ENCODE measurements around the gene ZNF831.

The ZNF831 gene

DNA sequence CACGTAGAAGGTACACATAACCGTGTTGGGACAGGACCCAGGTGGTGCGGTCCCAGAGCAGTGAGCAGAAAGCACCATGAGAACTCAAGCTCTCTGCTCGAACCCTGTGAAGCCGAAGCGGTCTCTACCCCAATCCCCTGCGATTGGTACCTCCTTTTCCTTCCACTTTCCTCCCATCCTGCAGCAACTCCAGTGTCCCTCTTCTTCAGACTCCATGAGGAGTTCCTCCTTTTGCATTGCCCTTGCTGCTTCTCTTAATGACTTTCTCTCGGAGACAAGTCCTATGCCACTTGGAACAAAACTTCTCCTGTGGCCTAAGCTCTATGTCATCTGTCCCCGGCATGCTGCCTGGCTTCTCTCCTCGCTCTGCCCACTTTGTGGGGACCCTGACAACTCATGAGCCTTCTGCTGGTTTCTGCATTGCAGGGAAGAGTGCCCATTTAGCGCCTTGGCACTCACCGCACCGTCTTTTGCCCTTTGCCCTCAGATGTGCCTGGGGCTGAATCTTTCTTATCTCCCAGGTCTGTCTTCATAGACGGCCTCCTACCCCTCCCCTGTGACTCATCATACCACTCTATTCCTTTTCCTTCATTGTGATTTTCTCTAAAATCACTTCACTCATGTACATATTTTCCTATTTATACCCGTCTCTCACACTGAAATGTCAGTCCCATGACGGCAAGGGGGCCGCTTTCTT is 9.2 kb upstream of the ZNF831 start:
- DNase-seq (ENCODE audit: low read depth in 2 of 3, low spot score in 1 of 3) = no peak

DNA sequence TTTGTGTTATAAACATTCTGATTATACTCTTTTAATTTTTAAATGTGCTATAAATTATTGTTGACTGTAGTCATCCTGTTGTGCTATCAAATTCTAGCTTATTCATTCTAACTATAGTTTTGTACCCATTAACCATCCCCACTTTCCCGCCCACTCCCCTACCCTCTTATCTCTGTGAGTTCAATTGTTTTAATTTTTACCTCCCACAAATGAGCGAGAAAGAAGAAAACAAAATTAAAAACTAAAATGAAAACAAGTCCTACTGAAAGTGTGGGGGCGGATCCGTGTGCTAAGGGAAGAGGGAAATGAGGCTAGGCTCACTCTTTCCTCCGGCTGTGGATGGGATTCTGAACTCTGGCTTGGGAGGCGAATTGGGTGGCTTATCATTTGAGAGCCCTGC is 6.6 kb upstream of the ZNF831 start:
- no peak for DNase-seq (ENCODE audit: low read depth in 2 of 3, low spot score in 1 of 3)

DNA sequence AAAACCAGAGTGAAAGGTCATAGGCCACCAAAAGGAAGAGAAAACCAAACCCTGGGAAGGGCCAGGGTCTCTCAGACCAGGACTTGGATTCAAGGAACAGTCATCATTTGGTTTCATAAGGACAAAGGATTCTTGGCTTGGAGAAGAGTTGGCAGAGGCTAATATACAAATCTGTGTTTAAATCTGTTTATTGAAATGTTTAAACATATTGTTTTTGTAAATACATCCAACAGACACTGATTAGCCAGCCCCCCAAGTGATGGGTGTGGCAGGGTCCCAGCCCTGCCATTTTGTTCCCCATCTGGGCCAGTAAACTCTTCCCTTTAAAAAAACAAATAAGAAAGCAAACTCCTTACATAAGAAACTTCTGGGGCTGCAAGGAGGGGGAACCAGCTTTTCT is 6.1 kb upstream of the ZNF831 start:
- no peak for DNase-seq (ENCODE audit: low read depth in 2 of 3, low spot score in 1 of 3)

DNA sequence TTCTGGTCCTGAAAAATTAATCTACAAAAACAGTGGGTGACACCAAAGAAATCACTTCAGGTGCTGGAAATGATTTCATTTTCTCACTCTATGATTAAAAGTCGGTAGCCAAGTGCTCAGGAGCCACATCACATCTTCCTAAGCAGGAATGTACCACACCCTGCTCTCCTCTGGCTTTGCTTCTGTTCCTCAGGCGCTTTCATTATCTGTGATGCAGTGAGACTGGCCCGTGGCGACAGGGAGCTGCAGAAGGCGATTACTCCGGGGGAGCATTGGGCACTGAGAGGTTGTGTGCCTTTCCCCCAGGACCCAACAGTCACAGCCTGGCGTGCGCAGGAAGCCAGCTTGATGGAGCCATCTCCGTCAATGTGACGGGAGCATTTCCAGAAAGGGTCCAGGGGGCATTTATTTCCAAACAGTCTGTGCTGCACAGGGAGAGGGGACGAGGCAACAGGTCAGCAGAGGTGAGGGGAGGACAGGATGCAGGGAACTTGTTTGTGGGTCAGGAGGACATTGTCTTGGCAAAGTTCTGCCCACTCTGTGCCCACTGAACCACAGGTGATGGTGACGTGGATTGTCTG is 5.6 kb upstream of the ZNF831 start:
- no peak for DNase-seq (ENCODE audit: low read depth in 2 of 3, low spot score in 1 of 3)

DNA sequence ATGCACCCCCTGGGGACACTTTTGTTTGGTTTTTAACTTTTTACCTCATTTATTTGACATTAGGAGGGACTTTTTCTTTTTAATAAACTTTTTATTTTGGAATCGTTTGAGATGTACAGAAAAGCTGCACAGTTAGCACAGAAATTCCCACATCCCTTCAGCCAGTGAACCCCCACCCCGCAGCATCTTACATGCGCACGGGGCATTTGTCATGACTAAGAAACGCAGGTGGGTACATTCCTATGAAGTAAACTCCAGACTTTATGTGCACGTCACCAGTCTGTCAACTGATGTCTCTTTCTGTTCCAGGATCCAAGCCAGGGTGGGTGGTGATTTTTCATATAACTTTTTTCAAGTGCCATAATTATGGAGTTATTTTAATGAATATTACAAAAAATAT is 4.9 kb upstream of the ZNF831 start:
- no peak for DNase-seq (ENCODE audit: low read depth in 2 of 3, low spot score in 1 of 3)

DNA sequence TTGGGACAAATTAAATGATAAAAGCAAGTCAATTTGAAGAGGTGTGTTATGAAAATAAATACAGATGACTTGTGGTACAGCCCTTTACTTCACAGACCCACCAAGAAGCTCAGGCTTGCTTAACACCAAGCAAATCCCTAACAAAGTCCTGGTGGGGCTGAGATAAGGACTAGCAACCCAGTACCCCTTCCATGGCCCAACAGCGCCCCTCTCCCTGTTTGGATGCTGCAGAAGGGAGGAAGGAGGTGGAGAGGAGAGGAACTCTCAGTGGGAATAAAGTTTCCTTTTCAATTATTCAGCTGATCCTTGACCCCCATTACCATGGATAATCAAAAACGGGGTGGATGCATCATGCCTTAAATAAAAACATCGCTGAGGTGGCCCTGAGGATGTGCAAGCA is 4.5 kb upstream of the ZNF831 start:
- DNase-seq (ENCODE audit: low read depth in 2 of 3, low spot score in 1 of 3) = no peak

DNA sequence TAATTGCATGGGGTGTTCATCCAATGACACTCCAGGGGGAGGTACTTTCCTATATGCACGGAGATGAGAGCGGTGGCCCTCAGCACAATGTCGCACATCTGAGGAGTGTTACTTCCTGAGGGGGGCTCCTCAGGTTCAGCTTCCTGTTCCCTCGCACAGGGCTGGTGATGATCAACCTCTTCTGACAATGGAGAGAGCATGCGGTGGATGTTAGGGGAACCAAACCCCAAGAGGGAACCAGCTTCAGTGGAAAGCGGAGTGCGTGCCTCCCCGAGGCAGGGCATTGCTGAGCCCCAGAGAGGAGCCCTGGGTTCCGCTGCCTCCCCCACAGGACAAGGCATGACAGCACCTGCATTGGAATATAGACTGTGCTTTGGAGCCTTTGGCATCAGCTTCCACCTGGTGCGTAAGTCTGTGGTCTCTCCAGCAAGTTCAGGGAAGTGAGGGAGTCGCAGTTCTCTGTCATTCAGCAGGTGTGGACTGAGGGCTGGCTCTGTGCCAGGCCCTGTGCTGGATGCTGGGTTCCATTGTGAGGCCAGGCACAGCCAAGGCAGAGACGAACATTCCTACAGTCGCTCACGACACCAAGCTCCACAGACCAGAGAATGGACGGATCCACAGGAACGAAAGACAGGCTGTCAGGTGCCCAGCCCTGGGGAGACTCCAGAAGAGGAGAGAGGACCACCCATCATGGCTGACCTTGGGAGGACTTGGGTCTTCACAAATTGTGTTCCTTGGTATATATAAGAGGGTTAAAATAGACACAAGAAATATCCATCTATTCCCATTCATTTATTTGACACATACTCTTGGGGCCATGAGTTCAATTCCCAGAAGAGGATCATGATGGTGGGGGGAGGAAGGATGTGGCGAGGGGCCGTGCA is 3.9 kb upstream of the ZNF831 start:
- peak in 1 of 3 donors; percentile 36 for DNase-seq (ENCODE audit: low read depth in 2 of 3, low spot score in 1 of 3)

DNA sequence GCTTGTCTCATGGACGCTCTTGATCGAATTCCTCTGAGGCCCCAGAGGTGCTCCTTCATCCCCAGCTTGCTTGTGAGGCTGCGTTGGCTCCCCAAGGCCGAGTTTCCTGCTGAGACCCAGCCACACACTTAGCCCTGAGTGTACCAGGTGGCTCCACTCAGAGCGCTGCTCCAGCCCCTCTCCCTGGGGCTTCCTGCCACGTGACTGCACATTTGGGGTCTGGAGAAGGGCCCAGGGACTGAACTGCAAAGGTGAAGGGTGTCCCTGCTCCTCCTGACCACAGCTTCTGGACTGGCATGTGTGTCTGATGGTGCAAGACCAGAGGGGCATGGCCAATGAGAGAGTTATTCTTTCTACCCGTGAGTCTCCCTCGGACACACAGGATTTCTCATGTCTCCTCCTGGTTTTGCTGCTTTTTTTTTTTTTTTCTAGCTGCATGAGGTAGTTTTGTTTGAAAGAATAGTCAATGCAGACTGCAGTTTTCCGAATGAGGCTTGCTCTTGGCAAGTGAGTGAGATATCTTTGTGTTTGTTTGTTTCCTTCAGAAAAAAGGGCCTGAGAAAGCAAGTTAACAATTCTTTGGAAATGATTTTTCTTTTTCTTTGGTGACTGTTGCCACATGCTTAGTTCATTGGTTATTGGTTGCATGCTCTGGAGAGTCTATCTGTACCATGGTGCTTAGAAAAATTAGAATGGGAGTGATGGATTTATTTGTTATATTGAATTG is 3.1 kb upstream of the ZNF831 start:
- no peak for DNase-seq (ENCODE audit: low read depth in 2 of 3, low spot score in 1 of 3)

DNA sequence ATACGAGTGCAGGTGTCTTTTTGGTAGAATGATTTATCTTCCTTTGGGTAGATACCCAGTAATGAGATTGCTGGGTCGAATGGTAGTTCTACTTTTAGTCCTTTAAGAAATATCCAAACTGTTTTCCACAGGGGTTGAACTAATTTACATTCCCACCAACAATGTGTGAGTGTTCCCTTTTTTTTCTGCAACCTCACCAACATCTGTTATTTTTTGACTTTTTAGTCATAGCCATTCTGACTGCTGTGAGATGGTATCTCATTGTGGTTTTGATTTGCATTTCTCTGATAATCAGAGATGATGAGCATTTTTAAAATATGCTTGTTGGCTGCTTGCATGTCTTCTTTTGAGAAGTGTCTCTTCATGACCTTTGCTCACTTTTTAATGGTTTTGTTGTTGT is 1.9 kb upstream of the ZNF831 start:
- no peak for DNase-seq (ENCODE audit: low read depth in 2 of 3, low spot score in 1 of 3)

DNA sequence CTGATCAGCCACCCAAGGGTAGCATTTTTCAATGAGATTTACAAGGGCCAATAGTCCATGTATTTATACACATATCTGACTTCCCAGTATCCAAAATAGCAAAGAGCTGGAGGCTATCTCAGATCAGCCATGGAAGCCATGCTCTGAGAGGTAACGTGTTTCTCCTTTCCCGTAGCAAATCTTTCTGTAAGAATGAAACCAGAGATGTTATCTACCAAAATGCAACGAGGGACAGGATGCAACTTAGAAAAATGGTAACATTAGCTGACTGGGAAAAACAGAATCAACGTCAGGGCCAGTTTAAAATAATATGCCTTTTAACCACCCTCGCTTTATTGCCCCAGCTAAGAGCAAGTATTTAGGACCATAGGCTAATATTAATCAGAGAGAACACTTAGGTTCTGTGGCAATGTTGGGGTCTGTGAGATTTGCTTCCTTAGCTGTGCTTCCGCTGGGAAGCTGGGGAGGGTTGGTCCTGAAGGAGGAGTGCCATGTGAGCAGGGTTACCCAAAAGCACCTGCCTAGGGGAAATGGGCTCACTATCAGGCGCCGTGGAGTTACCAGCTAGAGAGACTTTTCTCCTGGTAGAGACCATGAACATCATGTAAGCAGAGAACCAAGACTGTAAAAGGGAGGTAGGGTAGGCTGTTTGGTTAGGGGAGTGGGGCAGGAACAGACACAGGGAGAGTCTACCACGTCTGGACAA is 1.2 kb downstream of the ZNF831 start:
- DNase-seq (ENCODE audit: low read depth in 2 of 3, low spot score in 1 of 3) = no peak

DNA sequence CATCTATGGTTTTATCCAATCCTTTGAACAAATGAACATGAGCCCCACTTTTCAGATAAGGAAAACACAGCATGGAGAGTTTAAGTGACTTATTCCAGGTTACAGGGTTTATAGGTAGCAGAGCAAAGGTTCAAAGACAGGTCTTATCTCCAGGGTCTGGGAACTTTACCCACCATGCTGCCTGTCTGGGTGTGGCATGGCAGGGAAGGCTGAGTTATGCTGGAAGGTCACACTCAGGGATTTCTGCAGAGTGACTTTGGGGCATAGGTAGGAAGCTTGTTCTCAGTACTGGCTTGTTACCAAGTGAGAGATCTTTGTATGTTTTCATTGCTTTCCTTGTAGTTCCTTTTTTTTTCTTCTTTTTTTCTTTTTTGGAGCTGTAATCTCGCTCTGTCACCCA is 1.8 kb downstream of the ZNF831 start:
- DNase-seq (ENCODE audit: low read depth in 2 of 3, low spot score in 1 of 3) = no peak

DNA sequence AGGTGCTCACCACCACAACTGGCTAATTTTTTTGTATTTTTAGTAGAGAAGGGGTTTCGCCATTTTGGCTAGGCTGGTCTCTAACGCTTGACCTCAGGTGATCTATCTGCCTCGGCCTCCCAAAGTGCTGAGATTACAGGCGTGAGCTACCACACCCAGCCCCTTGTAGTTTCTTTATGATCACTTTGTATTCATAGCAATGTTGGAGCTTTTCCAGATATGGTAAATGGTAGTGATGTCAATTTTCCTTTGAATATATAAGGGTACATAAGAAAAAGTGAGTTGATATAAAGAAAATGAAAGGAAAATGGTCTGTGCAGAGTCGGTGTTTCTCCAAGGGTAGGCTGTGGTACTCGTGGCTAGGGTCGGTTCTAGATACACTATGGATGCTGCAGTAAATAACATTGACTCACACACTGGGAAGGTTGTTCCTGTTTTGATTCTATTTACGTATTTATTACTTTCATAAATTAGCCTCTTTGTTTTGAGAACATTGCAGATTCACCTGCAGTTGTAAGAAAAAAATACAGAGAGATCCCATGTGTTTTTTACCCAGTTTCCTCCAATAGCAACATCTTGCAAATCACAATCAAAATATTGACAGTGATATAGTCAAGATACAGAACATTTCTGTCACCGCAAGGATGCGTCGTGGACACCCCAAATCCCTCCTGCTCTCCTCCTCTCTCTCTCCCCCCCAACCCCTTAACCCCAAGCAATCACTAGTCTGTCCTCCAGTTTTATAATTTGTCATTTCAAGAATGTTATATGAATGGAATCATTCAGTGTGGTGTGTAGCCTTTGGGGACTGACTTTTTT is 2.5 kb downstream of the ZNF831 start:
- no peak for DNase-seq (ENCODE audit: low read depth in 2 of 3, low spot score in 1 of 3)

DNA sequence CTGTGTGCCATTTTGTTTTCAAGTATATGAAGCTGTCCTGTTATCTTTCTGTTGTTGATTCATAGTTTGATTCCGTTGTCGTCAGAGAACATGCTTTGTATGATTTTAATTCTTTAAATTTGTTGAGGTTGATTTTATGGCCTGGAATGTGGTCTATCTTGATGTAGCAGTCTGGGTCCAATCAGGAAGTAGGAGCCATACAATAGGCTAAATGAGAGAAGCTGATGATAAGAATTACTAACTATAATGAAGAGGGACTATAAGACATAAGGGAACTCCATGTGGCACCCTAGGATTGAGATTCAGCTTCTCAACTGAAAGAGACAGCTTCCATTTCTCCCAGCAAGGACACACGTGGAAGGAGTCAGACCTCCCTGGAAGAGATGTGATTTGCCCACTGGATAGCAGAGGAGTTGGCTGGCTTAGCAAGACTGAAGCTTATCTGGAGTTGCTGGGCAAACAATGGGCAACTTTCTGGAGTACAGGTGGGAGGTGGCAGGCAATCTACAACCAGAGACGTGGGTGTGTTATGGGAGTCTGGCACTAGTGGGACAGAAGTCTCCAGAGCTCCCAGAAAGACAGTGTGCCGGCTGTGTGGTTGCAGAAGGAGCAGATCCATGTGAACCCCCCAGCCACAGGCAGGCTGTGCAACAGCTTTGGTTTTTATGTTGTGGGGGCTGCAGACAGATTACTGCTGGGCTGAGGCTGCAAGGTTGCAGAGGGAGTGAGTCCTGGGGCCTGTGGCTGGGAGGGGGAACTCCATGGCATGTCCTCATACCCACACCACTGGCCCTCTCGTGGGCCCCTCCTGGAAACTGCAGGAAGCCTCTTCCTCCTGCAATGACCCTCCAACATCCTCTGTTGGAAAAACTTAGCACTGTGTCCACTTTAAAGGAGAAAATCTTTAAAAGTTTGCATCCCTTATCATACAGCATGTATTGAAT is 7.1 kb downstream of the ZNF831 start:
- DNase-seq (ENCODE audit: low read depth in 2 of 3, low spot score in 1 of 3) = no peak

DNA sequence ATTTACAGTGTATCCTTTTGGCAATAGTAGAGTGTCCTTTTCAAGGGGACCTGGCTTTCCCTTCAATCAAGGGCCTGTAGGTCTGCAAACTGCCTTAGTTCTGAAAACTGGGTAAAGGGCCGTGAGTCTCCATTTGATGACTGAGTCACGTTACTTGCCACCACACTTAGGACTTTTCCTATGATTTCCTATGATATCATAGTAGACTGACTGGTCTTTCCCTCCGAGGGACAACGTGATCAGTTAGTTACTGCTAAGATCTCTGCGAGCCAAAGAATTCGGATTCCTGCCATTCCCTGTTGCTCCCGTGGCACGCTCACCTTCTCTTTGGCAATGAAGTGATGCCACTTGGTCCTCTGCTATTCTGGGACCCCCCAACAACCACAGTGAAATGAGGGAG is 8.4 kb downstream of the ZNF831 start:
- DNase-seq (ENCODE audit: low read depth in 2 of 3, low spot score in 1 of 3) = no peak

DNA sequence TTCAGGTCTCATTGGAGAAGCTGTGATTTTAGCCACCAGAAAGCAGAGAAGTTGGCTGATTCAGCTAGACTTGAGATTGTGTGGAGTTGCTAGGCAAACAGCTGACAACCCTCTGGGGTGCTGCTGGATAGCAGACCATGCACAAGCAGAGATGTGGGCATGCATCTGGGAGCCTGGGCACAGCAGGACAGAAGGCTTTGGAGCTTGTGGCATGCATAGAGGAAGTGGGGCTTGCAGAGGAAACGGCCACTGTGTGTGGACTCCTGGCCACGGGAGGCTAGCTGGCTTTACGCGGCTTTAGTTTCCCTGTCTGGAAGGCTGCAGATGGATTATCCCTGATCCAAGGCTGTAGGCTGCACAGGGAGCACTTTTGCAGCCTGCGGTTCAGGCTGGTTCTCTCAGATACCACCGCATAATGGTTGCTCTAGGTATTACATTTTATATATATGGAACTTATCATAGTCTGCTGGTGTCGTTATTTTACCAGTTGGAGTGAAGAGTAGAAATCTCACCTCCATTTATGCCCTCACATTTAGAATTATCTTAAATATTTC is 10.4 kb downstream of the ZNF831 start:
- DNase-seq (ENCODE audit: low read depth in 2 of 3, low spot score in 1 of 3) = no peak

DNA sequence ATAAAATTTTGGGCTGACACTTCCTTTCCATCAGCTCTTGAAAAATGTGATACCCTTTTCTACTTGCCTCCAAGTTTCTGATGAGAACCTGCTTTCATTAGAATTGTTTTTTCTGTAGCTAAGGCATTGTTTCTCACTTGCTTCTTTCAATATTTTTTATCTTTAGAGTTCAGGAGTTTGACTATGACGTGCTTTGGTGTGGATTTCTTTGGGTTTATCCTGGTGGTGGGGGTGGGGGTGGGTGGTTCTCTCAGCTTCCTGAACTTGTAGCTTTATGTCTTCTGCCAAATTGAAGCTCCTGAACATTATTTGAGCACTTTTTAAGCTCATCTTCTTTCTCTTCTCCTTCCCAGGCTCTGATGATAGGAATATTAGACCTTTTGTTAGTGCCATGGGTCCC is 11.4 kb downstream of the ZNF831 start:
- DNase-seq (ENCODE audit: low read depth in 2 of 3, low spot score in 1 of 3) = no peak

DNA sequence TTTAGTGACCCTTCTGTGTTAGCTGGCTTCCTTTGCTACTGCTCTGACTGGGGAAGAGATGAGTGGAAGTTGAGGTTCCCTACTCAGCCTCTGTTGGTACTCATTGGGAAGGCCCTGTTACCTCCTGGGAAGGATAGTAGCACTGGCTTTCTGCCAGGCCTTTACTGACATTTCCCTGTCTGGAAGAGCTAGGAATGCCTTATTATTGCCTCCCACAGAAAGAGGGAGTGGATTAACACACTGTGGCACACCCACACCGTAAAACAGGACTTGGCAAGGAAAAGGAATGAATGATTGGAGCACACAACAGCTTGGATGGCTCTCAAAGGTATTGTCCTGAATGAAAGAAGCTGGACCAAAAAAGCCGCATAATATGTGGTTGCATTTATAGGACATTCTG is 12.2 kb downstream of the ZNF831 start:
- DNase-seq (ENCODE audit: low read depth in 2 of 3, low spot score in 1 of 3) = no peak

DNA sequence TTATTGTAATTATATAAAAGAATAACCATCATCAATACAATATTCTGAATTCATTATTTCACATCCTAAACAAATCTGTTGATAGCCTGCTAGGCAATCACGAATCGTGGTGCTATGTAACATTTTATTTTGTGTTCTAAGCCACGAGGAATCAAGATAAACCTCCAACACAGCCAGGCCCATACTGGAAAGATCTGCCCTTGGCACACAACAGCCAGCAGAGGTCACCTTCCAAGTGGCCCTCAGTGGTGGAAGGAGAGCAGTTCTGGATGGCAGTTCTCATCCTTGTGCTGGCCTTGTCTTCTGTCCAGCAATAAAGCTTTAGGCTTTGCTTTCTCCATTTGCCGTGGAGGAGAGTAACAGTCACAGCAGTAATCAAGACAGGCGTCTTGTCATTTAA is 13.2 kb downstream of the ZNF831 start:
- no peak for DNase-seq (ENCODE audit: low read depth in 2 of 3, low spot score in 1 of 3)

Measured in stimulated activated CD4-positive, alpha-beta T cell treated with anti-CD3 and anti-CD28 coated beads, Interleukin-12 subunit alpha, Interleukin-12 subunit beta, amount 100 ng/mL, for 48 hours (primary cell).